Activated CD4-positive, alpha-beta memory T cell treated with anti-CD3 and anti-CD28 coated beads, Interleukin-2, amount 10 ng/mL, durations not matched to agents 7 days and 5 days (primary cell): ENCODE results near the gene IDH3B. TPM values are rescaled to one million over a fixed set of nuclear protein-coding genes. Genes with fewer than 3 reads are reported as not detected.

Experiments used
- CTCF ChIA-PET: fragments of 350-600 bp; sonication (Branson Sonifier 250); formaldehyde crosslinking; loops from one replicate; lab custom pipeline; 2021; ENCODE audit warnings: antibody characterized with exemption, inconsistent platforms; lab: Charles Lee
- POLR2A ChIA-PET: fragments of 350-600 bp; sonication (Branson Sonifier 250); formaldehyde crosslinking; loops from one replicate; lab custom pipeline; 2021; ENCODE audit warnings: antibody characterized with exemption; lab: Charles Lee
- DNase-seq: peaks from one replicate; pipeline ENCODE4 v3.0.0-alpha.2; 2020
- H3K27ac Mint-ChIP-seq: one replicate; pipeline ENCODE4 v1.8.0; 2021; ENCODE audit warnings: mild to moderate bottlenecking, mixed read lengths
- H3K27me3 Mint-ChIP-seq: one replicate; pipeline ENCODE4 v1.8.0; 2021; ENCODE audit warnings: mixed read lengths
- H3K36me3 Mint-ChIP-seq: one replicate; pipeline ENCODE4 v1.8.0; 2021; ENCODE audit warnings: low read depth, mixed read lengths
- H3K4me1 Mint-ChIP-seq: one replicate; pipeline ENCODE4 v1.8.0; 2021; ENCODE audit warnings: mixed read lengths
- H3K4me3 Mint-ChIP-seq: one replicate; pipeline ENCODE4 v1.8.0; 2021; ENCODE audit warnings: mild to moderate bottlenecking, mixed read lengths
- H3K9me3 Mint-ChIP-seq: one replicate; pipeline ENCODE4 v1.8.0; 2021; ENCODE audit warnings: mixed read lengths
- total RNA-seq, 2 experiments: library from RNA; stranded (reverse); gene quantifications; one replicate each; pipeline ENCODE4 v1.2.3, GENCODE V29; 2021

IDH3B gene
- total RNA-seq, 2 experiments from 2014 or later = 78.8 to 82.2 TPM

DNA sequence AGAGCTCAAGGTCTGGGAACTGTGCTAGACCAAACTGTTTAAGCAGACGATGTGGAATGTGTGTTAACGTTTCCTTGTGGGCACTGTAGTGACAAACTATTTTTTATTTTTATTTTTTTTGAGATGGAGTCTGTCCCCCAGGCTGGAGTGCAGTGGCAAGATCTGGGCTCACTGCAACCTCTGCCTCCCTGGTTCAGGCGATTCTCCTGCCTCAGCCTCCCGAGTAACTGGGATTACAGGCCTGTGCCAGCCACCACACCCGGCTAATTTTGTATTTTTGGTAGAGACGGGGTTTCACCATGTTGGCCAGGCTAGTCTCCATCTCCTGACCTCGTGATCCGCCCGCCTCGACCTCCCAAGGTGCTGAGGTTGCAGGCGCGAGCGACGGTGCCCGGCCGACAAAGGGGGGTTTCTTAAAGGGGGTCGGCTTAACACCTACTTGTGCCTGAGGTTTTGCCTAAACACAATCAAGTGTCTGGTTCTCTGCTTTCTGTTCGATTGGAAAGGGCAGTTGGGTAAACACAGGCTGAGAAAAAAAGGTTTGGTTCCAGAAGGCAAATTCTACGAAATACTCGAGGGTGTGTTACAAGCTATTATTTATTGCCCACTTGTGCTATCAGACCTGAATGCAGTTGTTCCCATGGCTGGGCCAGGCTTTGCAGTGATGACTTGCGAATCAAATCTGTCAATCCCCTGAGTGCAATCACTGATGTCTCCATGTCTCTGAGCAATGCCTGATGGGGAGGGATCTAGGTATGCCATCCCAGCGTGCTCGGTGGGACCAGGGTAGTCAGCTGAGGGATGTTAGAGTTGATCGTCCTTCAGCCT, 10.2 kb downstream of the IDH3B start:
- peak overlapping the region; percentile 75 for H3K27ac Mint-ChIP-seq
- ChIA-PET POLR2A (interaction anchor here (0.7 to 6.0 kb wide), 12 partner anchors 10 to 186 kb away, joined by 3 to 199 read pairs (median 14); partner anchors contain the start of genes IDH3B, PCED1A, SNRPB and VPS16), CTCF (interaction anchor here (1.6 to 3.4 kb wide), 3 partner anchors 11 to 132 kb away, joined by 5 to 18 read pairs (median 14); partner anchors contain the start of gene IDH3B)
- no peaks in the 10 kb centered on the region for H3K9me3 Mint-ChIP-seq
- no peaks in the 10 kb centered on the region for H3K27me3 Mint-ChIP-seq
- H3K4me1 Mint-ChIP-seq = peaks cover 66% of the 10 kb centered on the region
- H3K4me3 Mint-ChIP-seq = peak overlapping the region; percentile 84
- H3K36me3 Mint-ChIP-seq = peaks cover 60% of the 10 kb centered on the region
- DNase-seq = no peak

DNA sequence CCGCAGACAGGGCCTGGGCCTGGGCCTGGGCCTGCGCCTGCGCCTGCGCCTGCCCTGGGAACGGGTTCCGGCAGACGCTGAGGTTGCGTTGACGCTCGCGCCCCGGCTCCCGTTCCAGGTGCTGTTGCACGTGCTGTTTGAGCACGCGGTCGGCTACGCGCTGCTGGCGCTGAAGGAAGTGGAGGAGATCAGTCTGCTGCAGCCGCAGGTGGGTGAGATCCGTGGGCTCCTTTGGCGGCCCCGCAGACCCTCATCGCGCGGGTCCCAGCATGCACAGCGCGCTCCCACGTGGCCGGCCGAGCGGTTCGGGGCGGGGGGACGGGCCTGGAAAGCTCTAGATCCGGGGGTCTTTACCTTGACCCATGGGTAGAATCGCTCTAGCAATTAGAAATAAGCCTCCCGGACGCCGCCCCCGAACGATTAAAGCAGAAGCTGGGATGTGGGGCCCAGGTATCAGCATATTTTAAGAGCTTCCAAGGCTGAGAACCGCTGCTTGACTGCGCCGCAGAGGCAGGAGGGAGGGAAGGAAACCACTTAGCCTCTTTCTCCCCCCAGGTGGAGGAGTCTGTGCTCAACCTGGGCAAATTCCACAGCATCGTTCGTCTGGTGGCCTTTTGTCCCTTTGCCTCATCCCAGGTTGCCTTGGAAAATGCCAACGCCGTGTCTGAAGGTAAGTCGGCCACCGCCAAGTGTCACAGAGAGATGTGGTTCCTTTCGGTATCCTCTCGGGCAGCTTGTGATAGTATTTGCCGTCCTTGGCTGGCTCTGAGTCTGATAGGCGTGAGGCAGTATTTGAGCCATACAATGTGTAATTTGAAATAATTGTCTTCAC, 11.1 kb downstream of the IDH3B start:
- Mint-ChIP-seq H3K4me1 (peaks cover 58% of the 10 kb centered on the region), H3K27ac (peak overlapping the region; percentile 75), H3K27me3 (no peaks in the 10 kb centered on the region), H3K9me3 (no peaks in the 10 kb centered on the region), H3K36me3 (peaks cover 53% of the 10 kb centered on the region), H3K4me3 (peak overlapping the region; percentile 84)
- no peak for DNase-seq
- CTCF ChIA-PET = interaction anchor here (1.2 to 3.4 kb wide), 4 partner anchors 12 to 201 kb away, joined by 3 to 18 read pairs (median 14); partner anchors contain the start of gene IDH3B
- POLR2A ChIA-PET = interaction anchor here (0.7 to 6.0 kb wide), 24 partner anchors 11 to 1820 kb away, joined by 3 to 199 read pairs (median 6); partner anchors contain the start of genes FAM110A, IDH3B, PCED1A and PSMF1

DNA sequence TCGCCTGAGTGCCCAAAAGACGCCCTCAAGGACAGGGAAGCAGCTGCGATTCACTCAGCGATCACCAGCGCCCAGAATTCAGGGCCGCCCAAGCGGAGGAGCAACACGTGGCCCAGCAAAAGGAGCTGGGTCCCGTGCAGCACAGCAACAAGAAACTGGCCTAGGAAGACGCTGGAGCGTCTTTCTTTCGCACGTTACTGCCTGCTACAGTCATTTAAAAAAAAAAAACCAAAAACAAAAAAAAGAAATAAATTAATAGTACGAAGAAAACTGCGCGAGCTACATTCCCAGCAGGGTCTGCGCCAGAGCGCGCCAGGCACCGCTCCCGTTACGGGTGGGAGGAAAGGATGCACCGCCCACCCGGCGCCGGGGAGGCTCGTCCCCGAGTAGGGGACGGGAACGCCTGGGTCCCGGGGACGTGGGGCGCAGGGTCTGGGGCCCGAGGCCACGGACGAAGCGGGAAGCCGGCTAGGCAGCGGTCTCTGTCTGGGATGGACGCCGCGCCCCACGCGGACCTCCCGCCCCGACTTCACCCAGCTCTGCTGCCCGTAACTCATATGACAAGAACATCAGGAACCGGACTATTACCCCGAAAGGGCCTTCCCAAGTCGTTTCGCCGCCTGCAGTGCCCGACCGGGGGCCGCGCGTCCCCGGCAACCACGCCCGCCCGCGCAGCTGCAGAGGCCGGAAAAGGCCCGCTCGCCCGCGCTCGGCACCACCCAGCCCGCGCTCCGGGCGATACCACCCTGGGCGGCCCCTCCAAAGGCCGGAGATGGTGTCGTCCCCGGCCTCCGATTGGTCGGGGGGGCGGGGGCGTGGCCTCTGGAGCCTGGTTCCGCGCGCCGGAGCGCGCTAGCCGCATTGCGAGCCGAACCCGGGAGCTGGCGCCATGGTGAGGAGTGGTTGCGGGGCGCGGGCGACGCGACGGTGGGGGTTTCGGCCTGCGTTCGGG, 12.0 kb downstream of the IDH3B start, which contains the start of gene NOP56:
NOP56 (plus strand) TSS at position 861 of the 952 bp plus-strand sequence; CDS start at position 890, 29 bp downstream.
- peaks cover 50% of the 10 kb centered on the region for H3K4me1 Mint-ChIP-seq
- ChIA-PET CTCF (interaction anchor here (0.9 to 3.4 kb wide), 11 partner anchors 13 to 265 kb away, joined by 3 to 18 read pairs (median 5); partner anchors contain the start of genes IDH3B and SNRPB), POLR2A (interaction anchor here (0.7 to 6.0 kb wide), 26 partner anchors 10 to 1819 kb away, joined by 3 to 199 read pairs (median 6); partner anchors contain the start of genes FAM110A, IDH3B, PCED1A and PSMF1)
- H3K27ac Mint-ChIP-seq = peak within 1 kb of the TSS; percentile 87
- no peaks in the 10 kb centered on the region for H3K9me3 Mint-ChIP-seq
- peak within 1 kb of the TSS; percentile 84 for H3K4me3 Mint-ChIP-seq
- peaks cover 44% of the 10 kb centered on the region for H3K36me3 Mint-ChIP-seq
- H3K27me3 Mint-ChIP-seq = no peaks in the 10 kb centered on the region
- peak; percentile 94 for DNase-seq

DNA sequence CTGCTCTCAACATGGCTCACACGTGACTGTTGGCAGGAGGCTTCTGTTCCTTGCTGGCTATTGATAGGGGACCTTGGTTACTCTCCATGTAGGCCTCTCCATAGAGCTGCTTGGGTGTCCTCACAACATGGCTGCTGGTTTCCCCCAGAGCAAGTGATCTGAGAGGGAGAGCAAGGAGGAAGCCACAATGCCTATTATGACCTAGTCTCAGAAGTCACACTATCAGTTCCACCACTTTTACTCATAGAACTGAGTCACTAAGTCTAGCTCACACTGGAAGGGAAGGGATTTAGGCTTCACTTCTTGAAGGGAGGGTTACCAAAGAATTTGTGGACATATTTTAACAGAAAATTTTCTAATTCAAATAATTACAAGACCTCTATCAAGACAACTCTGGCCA, 20.3 kb downstream of the IDH3B start:
- H3K9me3 Mint-ChIP-seq = no peaks in the 10 kb centered on the region
- CTCF ChIA-PET = interaction anchor here (1.0 kb wide), 1 partner anchor 122 kb away, joined by 4 read pairs; no protein-coding TSS in a partner anchor
- H3K27me3 Mint-ChIP-seq = no peaks in the 10 kb centered on the region
- H3K4me3 Mint-ChIP-seq = no peak overlapping the region
- no peak for DNase-seq
- no peaks in the 10 kb centered on the region for H3K36me3 Mint-ChIP-seq
- H3K4me1 Mint-ChIP-seq = no peaks in the 10 kb centered on the region
- no peak overlapping the region for H3K27ac Mint-ChIP-seq
- POLR2A ChIA-PET = no interaction called here

DNA sequence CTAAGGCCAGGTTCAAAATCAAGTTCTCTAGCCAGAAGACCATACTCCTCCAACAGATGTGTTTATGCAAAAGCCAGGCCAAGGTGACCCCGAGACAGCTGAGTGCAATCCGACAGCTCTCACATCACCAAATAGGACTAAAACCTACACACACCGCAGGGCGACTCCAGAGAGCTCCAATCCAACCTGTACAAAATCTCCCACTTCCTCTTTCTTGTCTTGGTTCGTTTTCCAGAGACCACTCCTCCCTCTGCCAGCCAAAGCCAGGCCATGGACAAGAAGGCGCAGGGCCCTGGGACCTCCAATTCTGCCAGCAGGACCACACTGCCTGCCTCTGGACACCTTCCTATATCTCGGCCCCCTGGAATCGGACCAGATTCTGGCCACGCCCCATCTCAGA, 23.1 kb downstream of the IDH3B start:
- no peak for DNase-seq
- Mint-ChIP-seq H3K4me1 (peaks cover 9% of the 10 kb centered on the region), H3K4me3 (no peak overlapping the region), H3K36me3 (no peaks in the 10 kb centered on the region), H3K9me3 (no peaks in the 10 kb centered on the region), H3K27ac (no peak overlapping the region), H3K27me3 (no peaks in the 10 kb centered on the region)
- ChIA-PET POLR2A (interaction anchor here (0.6 to 3.0 kb wide), 2 partner anchors 11 to 142 kb away, joined by 3 to 15 read pairs; partner anchors contain the start of gene NOP56), CTCF (no interaction called here)

DNA sequence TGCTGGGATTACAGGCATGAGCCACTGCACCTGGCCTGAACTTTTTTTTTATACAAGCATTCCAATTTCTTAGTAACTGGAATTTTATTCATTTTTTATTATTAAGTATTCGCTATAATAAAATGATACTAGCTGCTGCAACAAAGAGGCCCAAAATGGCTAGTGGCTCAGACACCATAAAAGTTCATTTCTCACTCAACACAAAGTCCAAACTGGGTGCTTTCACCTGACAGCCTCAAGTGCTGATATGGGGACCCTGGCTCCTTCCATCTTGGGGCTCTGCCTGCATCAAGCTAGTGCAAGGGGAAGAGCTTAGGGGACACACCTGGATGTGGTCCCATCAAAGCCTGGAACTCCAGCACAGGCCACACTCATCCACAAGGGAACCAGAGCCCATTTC, 23.8 kb downstream of the IDH3B start:
- POLR2A ChIA-PET = interaction anchor here (0.6 to 3.0 kb wide), 2 partner anchors 12 to 143 kb away, joined by 3 to 15 read pairs; partner anchors contain the start of gene NOP56
- Mint-ChIP-seq H3K4me3 (no peak overlapping the region), H3K27me3 (no peaks in the 10 kb centered on the region), H3K27ac (no peak overlapping the region), H3K9me3 (no peaks in the 10 kb centered on the region), H3K36me3 (no peaks in the 10 kb centered on the region), H3K4me1 (peaks cover 9% of the 10 kb centered on the region)
- CTCF ChIA-PET = no interaction called here
- no peak for DNase-seq

DNA sequence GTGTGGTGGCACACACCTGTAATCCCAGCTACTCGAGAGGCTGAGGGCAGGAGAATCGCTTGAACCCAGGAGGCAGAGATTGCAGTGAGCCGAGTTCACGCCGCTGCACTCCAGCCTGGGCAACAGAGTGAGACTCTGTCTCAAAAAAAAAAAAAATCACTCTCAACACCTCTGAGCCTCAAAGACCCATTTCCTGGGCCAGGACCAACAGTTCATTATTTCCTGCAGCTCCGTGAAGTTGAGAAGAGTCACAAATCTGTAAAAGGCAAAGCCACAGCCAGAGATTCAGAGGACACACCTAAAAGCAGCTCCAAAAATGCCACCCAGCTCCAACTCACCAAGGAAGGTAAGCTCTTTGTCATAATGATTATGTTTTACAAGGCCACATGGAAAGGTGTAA, 26.8 kb downstream of the IDH3B start:
- Mint-ChIP-seq H3K36me3 (no peaks in the 10 kb centered on the region), H3K27ac (peak overlapping the region; percentile 61), H3K9me3 (no peaks in the 10 kb centered on the region), H3K27me3 (peaks cover 20% of the 10 kb centered on the region), H3K4me1 (peaks cover 9% of the 10 kb centered on the region), H3K4me3 (no peak overlapping the region)
- CTCF ChIA-PET = interaction anchor here (0.6 to 1.8 kb wide), 5 partner anchors 10 to 121 kb away, joined by 3 to 12 read pairs (median 4); no protein-coding TSS in a partner anchor
- no peak for DNase-seq
- POLR2A ChIA-PET = interaction anchor here (1.2 to 2.3 kb wide), 3 partner anchors 14 to 166 kb away, joined by 6 to 16 read pairs (median 8); partner anchors contain the start of genes NOP56 and SNRPB

DNA sequence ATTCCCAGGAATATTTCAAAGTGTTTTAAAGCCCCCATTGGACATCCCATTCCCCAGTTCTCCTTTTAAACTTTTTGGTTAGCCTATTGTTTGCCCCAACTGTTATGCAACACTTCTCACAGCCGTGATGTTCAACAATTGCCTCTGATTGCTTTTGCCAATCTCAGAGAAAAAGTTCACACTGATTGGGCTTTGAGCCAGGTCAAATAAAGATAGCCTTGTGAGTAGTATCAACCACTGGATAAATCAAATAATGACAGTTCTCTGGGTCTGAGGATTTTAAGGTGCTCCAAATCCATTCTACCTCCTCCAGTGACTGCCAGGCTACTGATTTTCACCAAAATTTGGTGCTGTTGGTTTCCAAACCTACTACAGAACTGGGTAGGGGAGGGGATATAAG, 30.6 kb downstream of the IDH3B start:
- H3K4me1 Mint-ChIP-seq = peaks cover 9% of the 10 kb centered on the region
- no peak overlapping the region for H3K27ac Mint-ChIP-seq
- no peaks in the 10 kb centered on the region for H3K36me3 Mint-ChIP-seq
- no peak for DNase-seq
- H3K4me3 Mint-ChIP-seq = no peak overlapping the region
- H3K9me3 Mint-ChIP-seq = no peaks in the 10 kb centered on the region
- POLR2A ChIA-PET = no interaction called here
- peaks cover 32% of the 10 kb centered on the region for H3K27me3 Mint-ChIP-seq
- CTCF ChIA-PET = interaction anchor here (0.6 kb wide), 1 partner anchor 487 kb away, joined by 3 read pairs; no protein-coding TSS in a partner anchor

DNA sequence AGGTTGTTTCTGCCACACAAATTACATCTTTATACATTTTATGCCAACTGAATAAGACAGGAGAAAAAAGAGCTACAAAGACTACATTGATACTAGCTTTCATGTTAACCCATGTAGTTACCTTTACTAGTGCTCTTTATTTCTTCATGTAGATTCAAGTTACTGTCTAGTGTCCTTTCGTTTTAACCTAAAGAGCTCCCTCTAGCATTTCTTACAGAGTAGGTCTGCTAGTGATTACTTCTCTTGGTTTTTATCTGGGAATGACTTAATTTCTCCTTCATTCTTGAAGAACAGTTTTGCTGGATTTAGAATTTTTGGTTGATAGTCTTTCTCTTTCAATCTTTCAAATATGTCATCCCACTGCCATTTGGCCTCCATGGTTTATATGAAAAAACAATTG, 32.8 kb downstream of the IDH3B start:
- no peak for DNase-seq
- peaks cover 38% of the 10 kb centered on the region for H3K27me3 Mint-ChIP-seq
- ChIA-PET CTCF (interaction anchor here (0.5 to 1.1 kb wide), 3 partner anchors 16 to 399 kb away, joined by 3 to 4 read pairs (median 3); no protein-coding TSS in a partner anchor), POLR2A (no interaction called here)
- no peak overlapping the region for H3K4me3 Mint-ChIP-seq
- H3K4me1 Mint-ChIP-seq = peaks cover under 1% of the 10 kb centered on the region
- no peaks in the 10 kb centered on the region for H3K36me3 Mint-ChIP-seq
- no peak overlapping the region for H3K27ac Mint-ChIP-seq
- no peaks in the 10 kb centered on the region for H3K9me3 Mint-ChIP-seq

DNA sequence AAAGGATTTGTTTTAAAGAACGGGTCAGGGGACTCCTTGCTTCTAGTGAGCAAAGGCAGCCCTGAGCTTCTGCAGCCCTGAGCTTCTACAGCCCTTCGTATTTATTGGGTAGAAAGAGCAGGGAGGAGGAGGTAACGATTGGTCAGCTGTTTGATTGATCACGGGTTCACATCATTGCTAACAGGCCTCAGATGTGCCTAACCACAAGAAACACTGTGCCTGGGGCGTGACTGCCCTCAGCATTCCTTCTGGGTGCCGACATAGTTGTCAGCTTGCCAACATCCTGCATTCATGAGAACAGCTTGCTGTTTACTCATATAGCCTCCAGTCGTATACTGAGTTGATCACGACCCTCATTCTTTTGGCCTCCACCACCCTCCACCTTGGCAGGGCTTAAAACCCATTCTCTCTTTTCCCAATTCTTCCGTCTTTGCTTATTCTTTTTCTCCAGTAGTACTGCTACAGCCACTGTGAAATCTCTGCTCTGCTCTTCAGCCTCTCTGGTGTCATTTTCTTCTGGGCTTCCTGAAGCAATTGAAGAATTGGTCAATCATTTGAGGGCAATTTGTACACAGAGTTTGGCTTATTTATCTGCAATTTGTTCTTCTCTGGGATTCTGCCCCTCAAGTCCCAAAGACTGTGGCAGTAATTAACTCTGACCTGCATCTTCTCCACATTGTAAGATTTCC, 37.0 kb downstream of the IDH3B start:
- CTCF ChIA-PET = no interaction called here
- Mint-ChIP-seq H3K9me3 (no peaks in the 10 kb centered on the region), H3K36me3 (no peaks in the 10 kb centered on the region), H3K27ac (no peak overlapping the region), H3K27me3 (peaks cover 21% of the 10 kb centered on the region), H3K4me1 (no peaks in the 10 kb centered on the region), H3K4me3 (no peak overlapping the region)
- DNase-seq = no peak
- POLR2A ChIA-PET = no interaction called here

DNA sequence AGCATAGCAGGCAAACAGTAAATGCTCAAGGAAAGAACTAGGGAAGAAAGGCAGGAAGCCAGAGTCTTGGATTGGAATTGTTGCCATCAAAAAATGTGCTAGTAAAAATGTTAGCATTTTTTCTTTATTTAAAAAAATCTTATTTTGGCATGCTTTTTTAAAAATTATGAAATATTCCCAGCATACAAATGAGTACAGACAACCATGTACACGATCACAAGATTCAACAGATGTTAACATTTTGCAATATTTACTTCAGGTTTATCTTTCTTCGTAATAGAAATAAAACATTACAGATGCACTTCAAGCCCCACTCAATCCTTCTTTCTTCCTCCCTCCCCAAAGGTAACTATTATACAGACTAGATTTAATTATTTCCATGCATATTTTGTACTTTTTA, 39.0 kb downstream of the IDH3B start:
- Mint-ChIP-seq H3K4me3 (no peak overlapping the region), H3K36me3 (no peaks in the 10 kb centered on the region), H3K4me1 (no peaks in the 10 kb centered on the region), H3K9me3 (no peaks in the 10 kb centered on the region), H3K27ac (no peak overlapping the region), H3K27me3 (peaks cover 20% of the 10 kb centered on the region)
- DNase-seq = no peak
- POLR2A ChIA-PET = no interaction called here
- CTCF ChIA-PET = no interaction called here
